Left lobe of liver (tissue), 1 donor: ENCODE data around the gene TUBB3. TPM values are rescaled to one million over a fixed set of nuclear protein-coding genes. Genes with fewer than 3 reads are reported as not detected.

Source experiments
- total RNA-seq: library from RNA; stranded (reverse); gene quantifications from one replicate; pipeline ENCODE4 v1.2.1, GENCODE V29; 2021
- donor health status: DM: no; HTN: yes; CAD: no.

Gene TUBB3
- total RNA-seq, 1 donor from 2014 or later, result 0.40 TPM

Other genes with a start within 250 kb of the TUBB3 start
- gene CDK10, start 236.7 kb upstream of the TUBB3 start, total RNA-seq, result 69.1 TPM
- gene SPATA2L, start 221.6 kb upstream of the TUBB3 start, total RNA-seq, result 13.8 TPM
- 15.0 TPM for gene VPS9D1, start 202.4 kb upstream of the TUBB3 start, total RNA-seq
- 13.2 TPM for gene ZNF276, start 201.8 kb upstream of the TUBB3 start, total RNA-seq
- 6.4 TPM for gene FANCA, start 106.7 kb upstream of the TUBB3 start, total RNA-seq
- gene SPIRE2, start 94.9 kb upstream of the TUBB3 start, total RNA-seq, result 8.7 TPM
- gene TCF25, start 49.8 kb upstream of the TUBB3 start, total RNA-seq, result 83.8 TPM
- gene MC1R, start 4.5 kb upstream of the TUBB3 start, total RNA-seq, result 1.9 TPM
- 29.2 TPM for gene DEF8, start 25.4 kb downstream of the TUBB3 start, total RNA-seq
- gene DBNDD1, start 96.1 kb downstream of the TUBB3 start, total RNA-seq, result 3.3 TPM
- not detected for gene PRDM7, start 154.0 kb downstream of the TUBB3 start, total RNA-seq